Nephron progenitor cell (in vitro differentiated cells): ENCODE results near the gene RAB11FIP4.

ENCODE experiments used
- DNase-seq: peaks from one replicate; pipeline ENCODE4 v3.0.0; 2021
- H3K27ac Mint-ChIP-seq: 2 replicates; pipeline ENCODE4 v1.8.0; 2021; ENCODE audit warnings: mild to moderate bottlenecking, moderate library complexity, mixed read lengths
- H3K27me3 Mint-ChIP-seq: 2 replicates; pipeline ENCODE4 v1.8.0; 2021; ENCODE audit warnings: mild to moderate bottlenecking, low read depth, mixed read lengths; ENCODE audit not compliant: poor library complexity
- H3K36me3 Mint-ChIP-seq: 2 replicates; pipeline ENCODE4 v1.8.0; 2021; ENCODE audit warnings: low read depth, mixed read lengths
- H3K4me1 Mint-ChIP-seq: 2 replicates; pipeline ENCODE4 v1.8.0; 2021; ENCODE audit warnings: mixed read lengths
- H3K4me3 Mint-ChIP-seq: 2 replicates; pipeline ENCODE4 v1.8.0; 2021; ENCODE audit warnings: mild to moderate bottlenecking, moderate library complexity, mixed read lengths
- H3K9me3 Mint-ChIP-seq: 2 replicates; pipeline ENCODE4 v1.8.0; 2021; ENCODE audit warnings: mild to moderate bottlenecking, moderate library complexity, mixed read lengths
- TF ChIP-seq, protein P1 (sequence below): fragments of 200-600 bp; sonication (generic); IDR thresholded peaks from 2 replicates; pipeline ENCODE4 v1.5.0; 2021; ENCODE audit warnings: antibody characterized with exemption

The RAB11FIP4 gene

DNA sequence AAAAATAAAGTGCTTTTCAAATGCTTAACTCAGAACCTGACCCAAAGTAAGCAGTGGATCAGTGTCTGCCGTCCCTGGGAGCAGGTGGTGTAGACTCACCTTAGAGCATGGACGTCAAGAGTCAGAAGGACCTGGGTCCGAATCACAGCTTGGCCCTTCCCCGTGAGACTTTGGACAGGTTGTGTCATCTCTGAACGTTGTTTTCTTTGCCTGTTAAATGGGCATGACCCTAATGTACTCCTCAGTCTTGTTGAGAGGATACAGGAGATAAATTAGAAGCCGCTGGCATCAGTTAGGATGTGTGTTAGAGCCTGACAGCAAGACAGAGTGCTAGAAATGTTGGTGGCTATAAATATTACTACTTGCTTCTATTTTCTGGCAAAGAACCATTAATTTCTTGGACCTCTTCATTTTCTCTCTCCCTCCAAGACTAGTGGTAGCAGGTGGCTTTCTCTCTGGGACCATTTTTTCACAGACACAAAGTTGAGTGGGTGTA, 68.8 kb downstream of the RAB11FIP4 start:
- Mint-ChIP-seq H3K4me1 (peaks cover 8% of the 10 kb centered on the region), H3K36me3 (no peaks in the 10 kb centered on the region), H3K9me3 (peaks cover 2% of the 10 kb centered on the region), H3K27me3 (peaks cover 14% of the 10 kb centered on the region), H3K4me3 (no peak overlapping the region), H3K27ac (no peak overlapping the region)
- TF ChIP-seq, protein P1, sequence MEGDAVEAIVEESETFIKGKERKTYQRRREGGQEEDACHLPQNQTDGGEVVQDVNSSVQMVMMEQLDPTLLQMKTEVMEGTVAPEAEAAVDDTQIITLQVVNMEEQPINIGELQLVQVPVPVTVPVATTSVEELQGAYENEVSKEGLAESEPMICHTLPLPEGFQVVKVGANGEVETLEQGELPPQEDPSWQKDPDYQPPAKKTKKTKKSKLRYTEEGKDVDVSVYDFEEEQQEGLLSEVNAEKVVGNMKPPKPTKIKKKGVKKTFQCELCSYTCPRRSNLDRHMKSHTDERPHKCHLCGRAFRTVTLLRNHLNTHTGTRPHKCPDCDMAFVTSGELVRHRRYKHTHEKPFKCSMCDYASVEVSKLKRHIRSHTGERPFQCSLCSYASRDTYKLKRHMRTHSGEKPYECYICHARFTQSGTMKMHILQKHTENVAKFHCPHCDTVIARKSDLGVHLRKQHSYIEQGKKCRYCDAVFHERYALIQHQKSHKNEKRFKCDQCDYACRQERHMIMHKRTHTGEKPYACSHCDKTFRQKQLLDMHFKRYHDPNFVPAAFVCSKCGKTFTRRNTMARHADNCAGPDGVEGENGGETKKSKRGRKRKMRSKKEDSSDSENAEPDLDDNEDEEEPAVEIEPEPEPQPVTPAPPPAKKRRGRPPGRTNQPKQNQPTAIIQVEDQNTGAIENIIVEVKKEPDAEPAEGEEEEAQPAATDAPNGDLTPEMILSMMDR, result no peak
- no peak for DNase-seq

DNA sequence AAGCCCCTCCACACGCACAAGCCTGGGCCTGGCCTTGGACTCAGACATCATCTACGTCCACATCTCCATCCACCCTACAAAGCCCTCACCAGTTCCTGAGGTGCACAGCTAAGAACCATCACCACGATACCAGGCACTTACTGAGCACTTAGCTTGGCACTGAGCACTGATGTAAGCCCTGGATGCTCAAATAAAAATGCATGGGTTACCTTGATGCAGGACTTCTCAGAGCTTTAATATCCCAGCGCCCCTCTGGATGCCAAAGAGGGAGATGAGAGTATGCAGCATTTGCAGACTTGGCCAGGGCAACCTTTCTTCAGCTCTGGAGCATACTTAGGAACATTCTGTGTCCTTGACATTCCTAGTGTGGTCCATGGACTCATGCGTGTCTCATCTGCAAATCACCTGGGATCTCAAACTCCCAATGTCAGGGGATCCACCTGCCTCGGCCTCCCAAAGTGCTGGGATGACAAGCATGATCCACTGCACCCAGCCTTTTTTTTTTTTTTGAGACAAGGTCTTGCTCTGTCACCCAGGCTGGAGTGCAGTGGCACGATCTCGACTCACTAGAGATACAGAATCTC, 69.8 kb downstream of the RAB11FIP4 start:
- TF ChIP-seq, protein P1, result no peak
- H3K27ac Mint-ChIP-seq, result no peak overlapping the region
- H3K36me3 Mint-ChIP-seq, result no peaks in the 10 kb centered on the region
- peaks cover 14% of the 10 kb centered on the region for H3K27me3 Mint-ChIP-seq
- H3K4me1 Mint-ChIP-seq, result peaks cover 8% of the 10 kb centered on the region
- H3K4me3 Mint-ChIP-seq, result no peak overlapping the region
- no peak for DNase-seq
- H3K9me3 Mint-ChIP-seq, result no peaks in the 10 kb centered on the region

DNA sequence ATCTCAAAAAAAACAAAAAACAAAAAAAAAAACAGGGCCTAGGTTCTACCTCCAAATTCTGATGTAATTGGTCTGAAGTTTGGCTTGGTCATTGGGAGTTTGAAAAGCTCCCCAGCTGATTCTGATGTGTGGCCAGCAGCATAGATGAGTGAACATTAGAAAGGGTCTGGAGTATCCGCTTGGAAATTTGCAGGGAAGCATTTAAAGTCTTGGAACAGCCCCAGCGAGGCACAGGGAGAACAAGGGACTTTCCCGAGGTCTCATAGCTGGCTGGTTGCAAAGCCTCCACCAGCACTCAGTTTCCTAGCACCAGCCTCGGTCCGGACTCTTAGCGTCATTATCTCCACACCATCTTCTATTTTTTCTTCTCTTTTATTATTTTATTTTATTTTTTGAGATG, 70.8 kb downstream of the RAB11FIP4 start:
- TF ChIP-seq, protein P1, result no peak
- H3K27me3 Mint-ChIP-seq, result peaks cover 19% of the 10 kb centered on the region
- no peak for DNase-seq
- H3K36me3 Mint-ChIP-seq, result no peaks in the 10 kb centered on the region
- peaks cover 8% of the 10 kb centered on the region for H3K4me1 Mint-ChIP-seq
- no peaks in the 10 kb centered on the region for H3K9me3 Mint-ChIP-seq
- no peak overlapping the region for H3K27ac Mint-ChIP-seq
- H3K4me3 Mint-ChIP-seq, result no peak overlapping the region

DNA sequence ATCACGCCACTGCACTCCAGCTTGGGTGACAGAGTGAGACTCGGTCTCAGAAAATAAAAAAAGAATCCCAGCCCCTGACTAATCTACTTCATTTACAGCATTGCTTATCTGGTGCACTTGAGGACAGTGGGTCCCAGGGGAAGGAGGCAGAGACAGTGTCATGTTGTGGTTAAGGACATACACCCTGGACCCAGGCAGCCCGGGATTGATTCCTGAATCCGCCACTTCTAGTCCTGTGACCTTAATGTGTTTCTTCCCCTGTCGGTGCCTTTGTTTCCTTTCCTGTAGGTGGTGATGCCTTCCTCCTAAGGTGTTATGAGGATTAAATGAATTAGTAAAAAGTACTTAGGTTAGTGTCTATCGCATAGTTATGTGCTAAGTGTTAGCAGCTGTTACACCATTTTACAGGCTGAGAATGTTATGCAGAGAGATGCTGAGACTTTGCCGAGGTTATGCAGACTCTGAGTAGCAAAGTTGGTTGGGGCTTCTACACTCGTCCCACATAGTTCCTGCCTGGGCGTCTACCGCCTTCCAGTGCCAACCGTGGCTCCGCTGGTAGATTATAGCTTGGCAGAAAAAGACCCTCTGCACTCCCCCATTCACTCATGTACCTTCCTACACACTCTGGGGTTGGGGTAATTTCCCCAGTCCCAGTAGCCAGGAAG, 74.8 kb downstream of the RAB11FIP4 start:
- Mint-ChIP-seq H3K27me3 (peaks cover 18% of the 10 kb centered on the region), H3K9me3 (no peaks in the 10 kb centered on the region), H3K4me1 (peaks cover 31% of the 10 kb centered on the region), H3K27ac (no peak overlapping the region), H3K4me3 (no peak overlapping the region), H3K36me3 (no peaks in the 10 kb centered on the region)
- DNase-seq, result no peak
- TF ChIP-seq, protein P1, result no peak

DNA sequence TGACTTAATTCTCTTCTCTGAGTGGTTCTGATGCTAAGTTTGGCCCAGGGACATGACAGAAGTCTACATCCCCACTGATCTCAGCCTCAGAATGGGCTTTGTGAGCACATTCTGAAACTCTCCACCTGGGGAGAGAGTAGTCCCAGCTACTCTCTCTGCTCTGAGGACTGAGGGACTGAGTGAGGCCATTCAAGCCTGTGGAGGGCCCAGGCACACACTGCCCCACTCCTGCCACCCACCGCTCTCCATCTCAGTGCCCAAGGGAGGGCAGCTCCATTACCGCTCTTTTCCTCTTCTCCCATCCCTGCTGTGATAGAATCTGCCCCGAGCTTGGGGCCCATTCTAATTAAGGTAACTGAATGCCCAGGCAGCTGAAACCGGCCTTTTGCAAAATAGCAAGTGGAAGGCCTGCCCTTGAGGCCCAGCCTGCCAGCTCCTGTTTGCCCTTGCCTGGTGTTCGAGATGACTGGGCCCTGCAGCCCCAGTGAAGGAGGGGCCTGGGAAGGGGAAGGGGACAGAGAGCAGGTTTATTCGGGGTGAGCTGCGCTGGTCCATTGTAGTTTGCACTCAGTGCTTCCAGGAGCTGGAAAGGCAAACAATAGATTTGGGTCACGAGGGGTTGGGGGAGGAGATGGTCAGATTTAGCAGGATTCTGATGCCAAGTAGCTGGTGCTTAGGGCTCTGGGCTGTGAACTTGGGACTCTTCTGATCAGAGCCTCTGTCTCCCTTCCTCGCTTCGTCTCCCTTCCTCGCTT, 76.2 kb downstream of the RAB11FIP4 start:
- Mint-ChIP-seq H3K4me1 (peaks cover 32% of the 10 kb centered on the region), H3K36me3 (no peaks in the 10 kb centered on the region), H3K4me3 (no peak overlapping the region), H3K27me3 (peaks cover 10% of the 10 kb centered on the region), H3K9me3 (no peaks in the 10 kb centered on the region), H3K27ac (no peak overlapping the region)
- TF ChIP-seq, protein P1, result no peak
- no peak for DNase-seq
